GM18508 (cell line): ENCODE results near the gene GRK2.

Experiments used
- ATAC-seq: cut with Tn5 transposase; IDR thresholded peaks from one replicate; pipeline ENCODE4 v1.9.1; 2021; ENCODE audit warnings: moderate number of reproducible peaks; ENCODE audit not compliant: insufficient read depth, unreplicated experiment

GRK2 gene

DNA sequence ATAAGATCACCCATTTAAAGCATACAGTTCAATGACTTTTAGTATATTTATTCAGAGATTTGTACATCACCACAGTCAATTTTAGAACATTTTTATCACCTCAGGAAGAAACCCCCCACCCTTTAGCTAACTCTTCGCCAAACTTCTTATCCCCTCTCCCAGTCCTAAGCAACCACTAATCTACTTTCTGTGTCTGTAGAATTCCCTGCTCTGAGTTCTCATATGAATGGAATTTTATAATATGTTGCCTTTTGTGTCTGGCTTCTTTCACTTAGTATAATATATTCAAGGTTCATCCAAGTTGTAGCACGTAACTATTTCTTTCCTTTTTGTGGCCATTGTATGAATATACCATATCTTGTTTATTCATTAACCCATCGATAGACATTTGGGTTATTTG is 26.4 kb downstream of the GRK2 start:
- no peak for ATAC-seq

DNA sequence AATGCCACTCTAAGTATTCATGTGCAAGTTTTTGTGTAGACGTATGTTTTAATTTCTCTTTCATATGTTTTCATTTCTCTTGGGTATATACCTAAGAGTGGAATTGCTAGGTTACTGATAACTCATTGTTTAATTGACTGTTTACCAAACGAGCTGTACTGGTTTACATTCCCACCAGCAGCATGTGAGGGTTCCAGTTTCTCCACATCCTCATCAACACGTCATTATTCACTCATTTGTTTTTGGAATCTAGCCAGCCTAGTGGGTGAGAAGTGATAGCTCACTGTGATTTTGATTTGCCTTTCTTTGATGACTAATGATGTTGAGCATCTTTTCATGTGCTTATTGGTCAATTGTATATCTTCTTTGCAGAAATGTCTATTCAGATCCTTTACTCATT is 26.8 kb downstream of the GRK2 start:
- ATAC-seq, result no peak

DNA sequence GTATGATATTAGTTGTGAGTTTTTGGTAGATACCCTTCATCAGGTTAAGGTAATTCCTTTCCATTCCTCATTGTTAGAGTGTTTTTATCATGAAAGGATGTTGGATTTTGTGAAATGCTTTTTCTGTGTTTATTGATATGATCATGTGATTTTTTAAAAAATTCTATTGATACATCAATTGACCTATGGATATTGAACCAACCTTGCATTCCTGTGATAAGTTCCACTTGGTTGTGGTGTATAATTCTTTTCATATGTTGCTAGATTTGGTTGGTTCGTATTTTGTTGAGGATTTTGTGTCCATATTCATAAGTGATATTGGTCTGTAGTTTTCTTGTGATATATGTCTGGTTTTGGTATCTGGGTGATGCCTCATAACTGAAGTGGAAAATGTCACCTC is 29.6 kb downstream of the GRK2 start:
- ATAC-seq, result no peak

DNA sequence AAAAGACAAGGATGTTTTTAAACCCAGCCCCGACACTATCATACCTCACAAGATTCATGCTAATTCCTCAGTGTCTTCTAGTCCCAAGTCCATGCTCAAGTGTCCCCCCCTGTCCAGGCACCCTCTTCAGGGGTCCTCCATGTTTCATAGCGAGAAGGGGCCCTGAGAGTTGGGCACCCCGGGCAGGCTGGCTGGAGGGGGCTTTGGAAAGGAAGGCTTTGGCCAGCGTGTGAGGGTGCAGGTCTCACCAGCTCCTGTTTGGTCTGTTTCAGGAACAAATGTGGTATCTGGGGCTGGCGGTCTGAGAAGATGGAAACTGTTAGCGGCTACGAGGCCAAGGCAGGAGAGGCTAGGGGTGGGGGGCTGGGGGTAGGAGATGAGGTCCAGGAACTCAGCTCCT is 32.5 kb downstream of the GRK2 start:
- no peak for ATAC-seq

DNA sequence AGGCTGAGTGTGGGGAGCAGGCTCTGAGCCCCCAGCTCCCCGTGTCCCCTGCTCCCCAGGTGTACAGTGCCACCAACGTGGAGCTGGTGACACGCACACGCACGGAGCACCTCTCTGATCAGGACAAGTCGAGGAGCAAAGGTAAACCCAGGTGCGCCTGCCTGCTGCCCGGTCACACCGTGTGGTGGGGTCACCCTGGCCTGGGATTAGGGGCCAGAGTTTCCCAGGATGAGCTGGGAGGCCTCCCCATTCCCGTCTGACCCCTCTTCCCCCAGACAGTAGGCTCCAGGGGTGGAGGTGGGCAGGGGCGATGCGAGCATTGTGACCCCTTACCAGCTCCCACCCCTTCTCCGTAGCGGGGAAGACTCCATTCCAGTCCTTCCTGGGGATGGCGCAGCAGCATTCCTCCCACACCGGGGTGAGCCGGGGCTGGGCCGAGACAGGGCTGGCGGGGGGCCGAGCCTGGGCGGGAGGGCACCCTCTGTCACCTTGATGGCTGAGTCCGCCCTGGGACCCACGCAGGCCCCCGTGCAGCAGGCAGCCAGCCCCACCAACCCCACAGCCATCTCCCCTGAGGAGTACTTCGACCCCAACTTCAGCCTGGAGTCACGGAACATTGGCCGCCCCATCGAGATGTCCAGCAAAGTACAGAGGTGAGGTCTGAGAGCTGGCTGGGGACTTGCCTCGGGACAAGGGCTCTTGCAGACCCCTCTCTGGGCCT is 33.4 kb downstream of the GRK2 start:
- ATAC-seq, result no peak

DNA sequence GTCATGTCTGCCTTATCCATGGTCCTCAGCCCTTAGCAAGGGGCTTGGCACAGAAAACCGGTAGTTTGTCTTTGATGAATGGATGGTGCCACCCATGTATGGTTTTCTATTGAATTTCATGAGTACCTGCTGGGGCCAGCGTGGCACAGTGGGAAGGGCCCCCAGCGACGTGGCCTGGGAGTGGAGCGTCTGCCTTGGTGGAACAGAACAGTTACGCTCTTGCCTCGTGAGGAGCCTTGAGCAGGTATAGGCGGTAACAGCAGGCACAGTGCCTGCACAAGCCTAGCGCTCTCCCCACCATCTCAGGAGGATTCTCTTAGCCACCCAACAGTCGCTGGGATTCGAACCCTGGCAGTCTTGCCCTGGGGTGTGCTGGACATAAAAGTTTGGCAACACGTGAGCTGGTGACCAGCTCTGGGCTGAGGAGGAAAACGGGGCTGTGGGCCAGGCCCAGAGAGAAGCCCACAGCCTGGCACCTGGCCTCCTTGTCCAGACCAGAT is 34.0 kb downstream of the GRK2 start:
- ATAC-seq, result no peak

DNA sequence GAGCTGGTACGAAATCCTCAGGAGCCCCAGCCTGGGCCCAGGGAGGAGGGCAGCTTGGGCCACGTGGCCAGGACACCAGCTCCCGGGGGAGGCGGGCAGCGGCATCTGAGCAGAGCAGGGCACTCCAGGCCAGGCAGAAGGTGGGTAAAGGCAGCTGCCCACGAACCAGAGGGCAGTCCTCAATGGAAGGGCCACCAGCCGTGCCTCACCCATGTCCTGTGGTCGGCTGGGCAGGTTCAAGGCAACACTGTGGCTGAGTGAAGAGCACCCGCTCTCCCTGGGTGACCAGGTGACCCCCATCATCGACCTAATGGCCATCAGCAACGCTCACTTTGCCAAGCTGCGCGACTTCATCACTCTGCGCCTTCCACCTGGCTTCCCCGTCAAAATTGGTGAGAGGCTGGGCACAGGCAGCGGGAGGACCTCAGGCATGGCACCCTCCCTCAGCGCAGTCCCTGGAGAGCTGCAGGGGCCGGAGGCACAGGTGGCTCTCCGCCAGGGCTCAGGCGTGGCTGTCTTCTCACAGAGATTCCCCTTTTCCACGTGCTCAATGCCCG is 34.6 kb downstream of the GRK2 start:
- ATAC-seq, result no peak

DNA sequence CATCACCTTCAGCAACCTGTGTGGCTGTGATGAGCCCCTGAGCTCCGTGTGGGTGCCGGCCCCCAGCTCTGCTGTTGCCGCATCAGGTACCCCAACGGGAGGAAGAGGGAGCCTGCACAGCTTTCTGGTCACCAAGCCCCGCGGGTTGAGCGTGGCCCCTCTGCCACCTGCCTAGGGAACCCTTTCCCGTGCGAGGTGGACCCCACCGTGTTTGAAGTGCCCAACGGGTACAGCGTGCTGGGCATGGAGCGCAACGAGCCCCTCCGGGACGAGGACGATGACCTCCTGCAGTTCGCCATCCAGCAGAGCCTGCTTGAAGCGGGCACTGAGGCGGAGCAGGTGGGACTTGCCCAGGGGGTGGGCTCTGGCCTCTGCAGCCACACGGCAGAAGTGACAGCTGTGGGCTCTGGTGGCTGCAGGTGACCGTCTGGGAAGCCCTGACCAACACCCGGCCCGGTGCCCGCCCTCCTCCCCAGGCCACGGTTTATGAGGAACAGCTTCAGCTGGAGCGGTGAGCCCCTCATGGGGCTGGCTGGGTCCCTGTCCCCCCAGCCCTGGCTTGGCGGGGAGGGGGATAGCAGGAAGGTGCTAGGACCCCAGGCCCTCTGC is 35.1 kb downstream of the GRK2 start:
- ATAC-seq, result no peak

DNA sequence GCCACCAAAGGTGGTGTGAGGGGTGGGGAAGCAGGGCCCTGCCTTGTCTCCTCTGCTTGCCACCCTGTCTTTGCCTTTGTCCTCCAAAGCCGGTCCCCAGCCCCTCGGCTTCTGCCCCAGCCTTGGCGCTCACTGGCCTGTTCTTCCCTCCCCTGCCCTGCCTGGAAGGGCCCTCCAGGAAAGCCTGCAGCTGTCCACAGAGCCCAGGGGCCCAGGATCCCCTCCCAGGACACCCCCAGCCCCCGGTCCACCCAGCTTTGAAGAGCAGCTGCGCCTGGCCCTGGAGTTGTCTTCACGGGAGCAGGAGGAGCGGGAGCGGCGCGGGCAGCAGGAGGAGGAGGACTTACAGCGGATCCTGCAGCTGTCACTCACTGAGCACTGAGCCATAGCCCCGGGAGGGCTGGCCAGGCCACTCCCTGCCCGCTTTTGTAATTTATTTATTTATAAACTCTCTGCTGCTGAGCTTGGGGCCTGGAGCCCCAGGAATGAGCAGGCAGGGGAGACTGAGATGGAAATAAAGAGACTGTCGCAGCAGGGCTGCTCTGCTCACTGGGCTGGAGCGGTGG is 35.8 kb downstream of the GRK2 start:
- ATAC-seq, result no peak

DNA sequence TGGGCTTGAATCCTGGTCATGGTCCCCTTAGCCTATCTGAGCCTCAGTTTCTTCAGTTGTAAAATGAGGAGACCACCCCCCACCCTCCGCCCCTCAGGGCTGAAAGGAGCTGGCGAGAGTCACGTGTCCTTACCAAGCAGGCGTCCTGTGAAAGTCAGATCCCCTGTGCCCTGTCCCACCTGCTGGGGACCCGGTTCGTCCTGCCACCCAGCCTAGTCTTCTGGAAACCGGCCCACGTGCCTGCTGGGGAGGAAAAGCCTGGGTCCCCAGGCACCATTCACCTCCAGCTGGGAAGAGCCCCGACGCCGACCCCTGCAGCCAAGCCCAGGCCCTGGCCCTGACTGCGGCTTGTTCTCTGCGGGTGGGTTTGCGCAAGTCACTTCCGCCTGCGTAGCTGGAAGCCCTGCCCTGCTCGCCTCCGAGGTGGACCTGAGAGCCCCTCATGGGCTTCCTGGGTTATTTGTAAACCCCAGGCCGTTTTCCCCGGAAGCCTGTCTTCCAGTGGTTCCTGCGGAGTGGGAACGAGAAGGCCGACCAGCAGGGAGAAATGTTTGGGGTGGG is 36.4 kb downstream of the GRK2 start:
- ATAC-seq, result no peak

DNA sequence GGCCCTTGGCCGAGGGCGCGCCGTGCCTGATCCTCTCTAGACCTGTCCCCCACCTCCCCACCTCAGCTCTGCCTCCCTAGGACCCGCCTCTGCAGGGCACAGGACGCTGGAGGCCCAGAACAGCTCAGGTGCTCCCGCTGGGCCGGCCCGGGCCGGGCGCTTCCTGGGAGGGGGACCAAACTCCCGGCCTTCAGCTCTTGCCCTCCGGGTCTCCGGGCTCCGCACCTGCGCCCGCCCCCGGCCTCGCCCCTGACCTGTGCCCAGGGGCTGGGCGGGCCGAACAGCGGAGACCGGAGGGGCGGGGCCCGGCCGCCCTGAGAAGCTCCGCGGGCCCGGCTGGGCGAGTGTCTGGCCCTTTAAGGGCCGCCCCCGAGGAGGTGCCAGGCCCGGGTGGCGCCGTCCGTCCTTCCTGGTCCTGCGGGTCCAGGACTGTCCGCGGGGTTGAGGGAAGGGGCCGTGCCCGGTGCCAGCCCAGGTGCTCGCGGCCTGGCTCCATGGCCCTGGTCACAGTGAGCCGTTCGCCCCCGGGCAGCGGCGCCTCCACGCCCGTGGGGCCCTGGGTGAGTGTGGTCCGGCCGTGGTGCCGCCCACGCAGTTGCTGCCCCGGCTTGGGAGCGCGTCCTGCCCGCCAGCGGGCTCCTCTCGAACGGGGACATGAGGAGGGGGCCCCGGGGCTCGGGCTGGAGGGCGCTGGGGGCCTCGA is 37.0 kb downstream of the GRK2 start, which contains the start of gene SSH3:
Gene SSH3, plus strand, starts transcription at position 399 of the 703 bp plus-strand sequence. Its CDS starts 96 bp downstream, at position 495.
- ATAC-seq, result no peak

DNA sequence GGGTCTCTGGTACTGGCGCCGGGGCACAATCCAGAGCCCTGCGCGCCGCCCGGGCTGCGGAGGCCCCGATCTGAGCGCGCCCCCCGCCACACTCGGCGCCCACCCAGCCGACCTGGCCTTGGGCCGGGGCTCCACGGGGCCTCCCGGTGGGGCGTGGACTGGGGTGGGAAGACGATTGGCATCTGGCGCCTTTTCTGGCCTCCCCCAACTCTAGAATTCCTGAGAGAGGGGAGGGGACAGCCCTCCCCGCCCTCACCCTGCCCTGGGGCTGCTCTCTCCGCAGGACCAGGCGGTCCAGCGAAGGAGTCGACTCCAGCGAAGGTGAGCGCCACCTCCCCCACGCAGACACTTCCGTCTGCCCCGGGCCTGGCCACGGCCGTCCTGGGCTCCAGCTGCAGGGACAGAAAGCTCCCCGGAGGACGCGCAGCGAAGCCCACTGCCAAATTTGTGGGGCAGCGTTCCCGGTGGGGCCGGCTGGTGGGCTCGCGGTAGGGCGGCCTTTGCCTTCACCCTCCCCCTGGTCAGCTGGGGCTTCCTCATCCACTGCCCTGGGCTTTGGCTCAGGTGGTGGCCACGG is 37.6 kb downstream of the GRK2 start:
- ATAC-seq, result no peak

DNA sequence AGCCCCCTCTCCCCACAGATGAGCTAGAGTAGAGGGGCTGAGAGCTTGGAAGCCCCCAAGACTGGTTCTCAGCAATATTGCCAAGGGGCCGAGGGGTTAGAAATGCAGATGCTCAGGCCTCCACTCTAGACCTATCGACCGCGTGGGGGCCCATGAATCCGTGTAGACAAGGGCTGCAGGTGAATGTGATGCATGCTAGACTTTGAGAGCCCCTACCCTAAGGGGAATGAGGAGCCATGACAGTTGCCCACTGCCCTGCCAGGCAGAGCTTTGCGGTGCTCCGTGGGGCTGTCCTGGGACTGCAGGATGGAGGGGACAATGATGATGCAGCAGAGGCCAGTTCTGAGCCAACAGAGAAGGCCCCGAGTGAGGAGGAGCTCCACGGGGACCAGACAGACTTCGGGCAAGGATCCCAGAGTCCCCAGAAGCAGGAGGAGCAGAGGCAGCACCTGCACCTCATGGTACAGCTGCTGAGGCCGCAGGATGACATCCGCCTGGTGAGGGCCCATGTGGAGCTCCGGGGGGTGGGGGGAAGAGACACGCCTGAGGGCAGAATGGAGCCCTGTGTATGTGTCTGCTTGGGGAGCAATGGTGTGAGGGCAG is 38.3 kb downstream of the GRK2 start:
- ATAC-seq, result no peak

DNA sequence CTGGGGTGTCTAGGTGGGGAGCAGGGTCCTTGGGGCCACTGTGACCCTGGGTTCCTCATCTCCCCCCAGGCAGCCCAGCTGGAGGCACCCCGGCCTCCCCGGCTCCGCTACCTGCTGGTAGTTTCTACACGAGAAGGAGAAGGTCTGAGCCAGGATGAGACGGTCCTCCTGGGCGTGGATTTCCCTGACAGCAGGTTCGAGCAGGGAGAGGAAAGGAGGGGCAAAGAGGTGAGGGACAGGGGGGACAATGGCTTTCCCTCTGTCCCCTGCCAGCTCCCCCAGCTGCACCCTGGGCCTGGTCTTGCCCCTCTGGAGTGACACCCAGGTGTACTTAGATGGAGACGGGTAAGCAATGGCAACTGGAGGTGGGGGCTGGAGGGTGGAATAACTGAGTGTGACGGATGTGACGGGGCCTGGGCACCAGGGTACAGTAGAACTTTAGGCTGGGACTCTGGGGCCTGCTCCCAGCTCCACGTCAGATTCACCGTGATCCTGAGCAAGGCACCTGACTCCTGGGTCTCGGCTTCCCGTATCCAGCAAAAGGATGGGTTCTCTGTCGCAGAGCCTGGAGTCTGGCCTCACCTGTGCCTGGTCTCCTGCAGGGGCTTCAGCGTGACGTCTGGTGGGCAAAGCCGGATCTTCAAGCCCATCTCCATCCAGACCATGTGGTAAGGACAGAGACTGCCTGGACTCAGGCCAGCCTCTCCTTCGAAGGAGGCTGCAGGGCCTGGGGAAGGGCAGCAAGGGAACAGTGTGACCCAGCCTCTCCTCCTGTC is 40.7 kb downstream of the GRK2 start:
- no peak for ATAC-seq

DNA sequence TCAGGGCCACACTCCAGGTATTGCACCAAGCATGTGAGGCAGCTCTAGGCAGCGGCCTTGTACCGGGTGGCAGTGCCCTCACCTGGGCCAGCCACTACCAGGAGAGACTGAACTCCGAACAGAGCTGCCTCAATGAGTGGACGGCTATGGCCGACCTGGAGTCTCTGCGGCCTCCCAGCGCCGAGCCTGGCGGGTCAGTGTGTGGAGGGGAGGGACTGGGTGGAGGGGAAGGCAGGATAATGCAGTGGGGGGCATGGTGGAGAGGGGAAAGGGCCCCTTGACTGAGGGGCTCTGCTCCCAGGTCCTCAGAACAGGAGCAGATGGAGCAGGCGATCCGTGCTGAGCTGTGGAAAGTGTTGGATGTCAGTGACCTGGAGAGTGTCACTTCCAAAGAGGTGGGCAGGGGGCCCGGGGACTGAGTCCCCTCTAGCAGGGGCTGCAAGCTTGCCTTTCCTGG is 41.3 kb downstream of the GRK2 start:
- ATAC-seq, result no peak

DNA sequence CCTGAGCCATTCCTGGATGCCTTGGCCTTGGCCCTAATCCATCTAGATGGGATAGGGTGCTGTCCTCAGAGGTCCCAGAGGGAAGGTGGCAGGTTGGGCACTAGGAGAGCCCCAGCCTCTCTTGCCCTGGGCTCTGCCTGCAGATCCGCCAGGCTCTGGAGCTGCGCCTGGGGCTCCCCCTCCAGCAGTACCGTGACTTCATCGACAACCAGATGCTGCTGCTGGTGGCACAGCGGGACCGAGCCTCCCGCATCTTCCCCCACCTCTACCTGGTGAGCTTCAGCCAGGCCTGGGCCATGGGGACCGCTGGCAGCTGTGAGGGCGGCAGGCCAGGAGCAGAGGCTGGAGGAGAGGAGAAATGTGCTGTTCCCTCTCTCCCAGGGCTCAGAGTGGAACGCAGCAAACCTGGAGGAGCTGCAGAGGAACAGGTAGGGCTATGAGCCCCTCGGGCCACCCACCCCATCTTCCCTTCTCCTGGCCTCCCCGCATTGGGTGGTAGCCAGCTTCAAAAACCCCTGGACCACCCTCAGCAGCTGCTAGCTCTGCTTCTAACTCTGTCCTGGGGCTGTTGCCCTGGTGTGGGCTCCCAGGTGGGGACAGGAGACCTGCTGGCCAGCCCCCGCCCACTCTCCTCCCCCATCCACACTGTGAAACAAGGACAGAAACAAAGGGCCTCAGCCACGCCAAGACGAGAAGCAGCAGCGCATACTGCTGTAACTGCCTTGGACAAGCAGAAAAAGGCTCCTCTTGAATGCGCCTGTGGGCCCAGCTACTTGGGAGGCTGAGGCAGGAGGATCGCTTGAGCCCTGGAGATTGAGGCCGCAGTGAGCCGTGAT is 42.0 kb downstream of the GRK2 start:
- no peak for ATAC-seq

DNA sequence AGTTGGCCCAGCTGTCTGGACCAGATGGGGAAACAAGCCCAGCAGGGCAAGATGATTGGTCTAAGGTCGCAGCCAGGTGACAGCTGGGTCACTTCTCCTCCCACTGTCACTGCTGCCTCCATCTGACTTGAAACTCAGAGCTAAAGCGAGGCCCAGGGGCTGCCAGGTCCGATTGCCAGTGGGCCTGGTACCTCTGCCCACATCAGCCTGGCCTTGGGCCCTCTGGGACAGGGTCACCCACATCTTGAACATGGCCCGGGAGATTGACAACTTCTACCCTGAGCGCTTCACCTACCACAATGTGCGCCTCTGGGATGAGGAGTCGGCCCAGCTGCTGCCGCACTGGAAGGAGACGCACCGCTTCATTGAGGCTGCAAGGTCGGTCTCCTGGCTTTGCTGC is 42.9 kb downstream of the GRK2 start:
- ATAC-seq, result no peak

DNA sequence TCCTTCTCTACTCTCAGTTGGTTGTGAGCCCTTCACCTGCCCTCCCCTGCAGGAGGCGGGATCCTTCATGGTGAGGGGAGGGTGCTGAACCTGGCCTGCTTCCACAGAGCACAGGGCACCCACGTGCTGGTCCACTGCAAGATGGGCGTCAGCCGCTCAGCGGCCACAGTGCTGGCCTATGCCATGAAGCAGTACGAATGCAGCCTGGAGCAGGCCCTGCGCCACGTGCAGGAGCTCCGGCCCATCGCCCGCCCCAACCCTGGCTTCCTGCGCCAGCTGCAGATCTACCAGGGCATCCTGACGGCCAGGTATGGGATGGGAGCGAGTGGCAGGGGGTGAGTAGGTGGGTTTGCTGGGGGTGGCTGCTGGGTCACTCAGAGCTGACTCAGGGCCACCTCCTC is 43.4 kb downstream of the GRK2 start:
- ATAC-seq, result no peak
